Measurements from ENCODE around the gene SLC16A9.

GRCh38 chr10:59648711-59649201 lies 60.9 kb downstream of the SLC16A9 start:
- TF ChIP-seq ZNF384 (IDR thresholded peaks at IDR 0.05): no peak
- no peak for TF ChIP-seq NFRKB (IDR thresholded peaks at IDR 0.05)
- no peak for TF ChIP-seq BHLHE40 (IDR thresholded peaks at IDR 0.05; ENCODE audit: borderline replicate concordance)
- no peak for TF ChIP-seq FOXK2 (IDR thresholded peaks at IDR 0.05)
- no peak for TF ChIP-seq LEF1 (IDR thresholded peaks at IDR 0.05; ENCODE audit: borderline replicate concordance)
- TF ChIP-seq SUZ12 (IDR thresholded peaks at IDR 0.05): no peak
- no peak for TF ChIP-seq ELF4 (IDR thresholded peaks at IDR 0.05)
- no peak for TF ChIP-seq TARDBP (IDR thresholded peaks at IDR 0.05)
- TF ChIP-seq SP1 (IDR thresholded peaks at IDR 0.05): no peak

Data from HEK293T (cell line).